H9 (cell line): Measurements from ENCODE around the gene SLC17A7. TPM values are rescaled to one million over a fixed set of nuclear protein-coding genes. Genes with fewer than 3 reads are reported as not detected.

Experiments used
- DNase-seq: peaks from one replicate; pipeline ENCODE4 v3.0.0-alpha.2; 2017
- H2AFZ ChIP-seq: one replicate; pipeline ENCODE4 v1.6.1; 2013; ENCODE audit warnings: mild to moderate bottlenecking, low read length, control low read depth, moderate library complexity
- H2AK5ac ChIP-seq: 2 replicates; pipeline ENCODE4 v1.6.1; 2013; ENCODE audit warnings: low read length, control low read depth, mixed read lengths; ENCODE audit not compliant: insufficient read length
- H2BK120ac ChIP-seq: one replicate; pipeline ENCODE4 v1.6.1; 2013; ENCODE audit warnings: low read depth, mild to moderate bottlenecking, low read length, control low read depth, inconsistent platforms; ENCODE audit not compliant: poor library complexity, severe bottlenecking
- H2BK12ac ChIP-seq: 2 replicates; pipeline ENCODE4 v1.6.1; 2013; ENCODE audit warnings: low read length, control low read depth, mixed read lengths, low read depth; ENCODE audit not compliant: insufficient read length
- H2BK15ac ChIP-seq: 2 replicates; pipeline ENCODE4 v1.6.1; 2013; ENCODE audit warnings: low read depth, low read length, control low read depth
- H2BK20ac ChIP-seq: one replicate; pipeline ENCODE4 v1.6.1; 2013; ENCODE audit warnings: low read depth, mild to moderate bottlenecking, low read length, control low read depth, inconsistent platforms; ENCODE audit not compliant: poor library complexity, severe bottlenecking
- H2BK5ac ChIP-seq: 2 replicates; pipeline ENCODE4 v1.6.1; 2013; ENCODE audit warnings: low read length, control low read depth, mixed read lengths; ENCODE audit not compliant: insufficient read length
- H3K14ac ChIP-seq: 2 replicates; pipeline ENCODE4 v1.6.1; 2013; ENCODE audit warnings: low read length, control low read depth; ENCODE audit not compliant: insufficient read depth
- H3K18ac ChIP-seq: 2 replicates; pipeline ENCODE4 v1.6.1; 2013; ENCODE audit warnings: low read depth, mild to moderate bottlenecking, mixed read lengths, low read length, control low read depth; ENCODE audit not compliant: insufficient read length
- H3K23ac ChIP-seq: 2 replicates; pipeline ENCODE4 v1.6.1; 2013; ENCODE audit warnings: low read length, control low read depth, mixed read lengths, low read depth; ENCODE audit not compliant: insufficient read length
- H3K23me2 ChIP-seq: 2 replicates; pipeline ENCODE4 v1.6.1; 2013; ENCODE audit warnings: low read depth, mild to moderate bottlenecking, mixed read lengths, low read length, control low read depth; ENCODE audit not compliant: insufficient read length, poor library complexity, severe bottlenecking
- H3K27ac ChIP-seq: 2 replicates; pipeline ENCODE4 v1.5.1; 2013; ENCODE audit warnings: low read length, control low read depth, mixed read lengths, low read depth; ENCODE audit not compliant: insufficient read length
- H3K27me3 ChIP-seq: 2 replicates; pipeline ENCODE4 v1.6.1; 2013; ENCODE audit warnings: low read length, control low read depth, inconsistent platforms; ENCODE audit not compliant: insufficient read depth
- H3K4ac ChIP-seq: 2 replicates; pipeline ENCODE4 v1.6.1; 2013; ENCODE audit warnings: low read depth, mild to moderate bottlenecking, control low read depth, inconsistent platforms, low read length, moderate library complexity
- H3K4me1 ChIP-seq: 2 replicates; pipeline ENCODE4 v1.6.1; 2013; ENCODE audit warnings: low read length, control low read depth, inconsistent platforms; ENCODE audit not compliant: insufficient read depth
- H3K4me2 ChIP-seq: 2 replicates; pipeline ENCODE4 v1.6.1; 2013; ENCODE audit warnings: low read length, control low read depth, mixed read lengths; ENCODE audit not compliant: insufficient read length, insufficient read depth
- H3K56ac ChIP-seq: 2 replicates; pipeline ENCODE4 v1.6.1; 2013; ENCODE audit warnings: low read depth, mild to moderate bottlenecking, mixed read lengths, low read length, control low read depth; ENCODE audit not compliant: insufficient read length
- H3K79me1 ChIP-seq: 2 replicates; pipeline ENCODE4 v1.6.1; 2013; ENCODE audit warnings: low read depth, mild to moderate bottlenecking, moderate library complexity, low read length, control low read depth, inconsistent platforms; ENCODE audit not compliant: insufficient read depth, poor library complexity, severe bottlenecking
- H3K79me2 ChIP-seq: 2 replicates; pipeline ENCODE4 v1.6.1; 2013; ENCODE audit warnings: low read length, control low read depth, inconsistent platforms; ENCODE audit not compliant: insufficient read depth
- H3K9ac ChIP-seq: 2 replicates; pipeline ENCODE4 v1.6.1; 2013; ENCODE audit warnings: low read length, control low read depth, mixed read lengths; ENCODE audit not compliant: insufficient read length; ENCODE audit errors: extremely low read depth
- H3K9me3 ChIP-seq: one replicate; pipeline ENCODE4 v1.6.1; 2013; ENCODE audit warnings: low read depth, low read length, inconsistent platforms; ENCODE audit not compliant: control insufficient read depth
- H3T11ph ChIP-seq: one replicate; pipeline ENCODE4 v1.6.1; 2013; ENCODE audit warnings: mild to moderate bottlenecking, low read length, control low read depth, inconsistent platforms
- H4K20me1 ChIP-seq: one replicate; pipeline ENCODE4 v1.6.1; 2013; ENCODE audit not compliant: control insufficient read depth, insufficient read length, insufficient read depth
- H4K5ac ChIP-seq: 2 replicates; pipeline ENCODE4 v1.6.1; 2013; ENCODE audit warnings: low read depth, mild to moderate bottlenecking, mixed read lengths, low read length, control low read depth; ENCODE audit not compliant: insufficient read length
- H4K8ac ChIP-seq: replicated peaks from 2 replicates; pipeline ENCODE4 v1.6.1; 2013; ENCODE audit warnings: low read length, control low read depth, mixed read lengths, low read depth; ENCODE audit not compliant: insufficient read length
- H4K91ac ChIP-seq: 2 replicates; pipeline ENCODE4 v1.6.1; 2013; ENCODE audit warnings: low read depth, mild to moderate bottlenecking, moderate library complexity, mixed read lengths, low read length, control low read depth; ENCODE audit not compliant: insufficient read length
- H3K27ac Mint-ChIP-seq, 3 experiments: 2 replicates in 2 of 3; 3 replicates in 1 of 3; pipeline ENCODE4 v1.8.0; 2020 to 2021; ENCODE audit warnings: mixed read lengths in 3 of 3, mild to moderate bottlenecking in 1 of 3, moderate library complexity in 1 of 3
- H3K27me3 Mint-ChIP-seq: 2 replicates; pipeline ENCODE4 v1.8.0; 2021; ENCODE audit warnings: low read depth, mild to moderate bottlenecking, moderate library complexity, mixed read lengths
- H3K36me3 Mint-ChIP-seq, 3 experiments: 2 replicates in 2 of 3; 3 replicates in 1 of 3; pipeline ENCODE4 v1.8.0; 2020 to 2021; ENCODE audit warnings: low read depth in 3 of 3, mixed read lengths in 3 of 3; ENCODE audit not compliant: insufficient read depth in 1 of 3
- H3K4me1 Mint-ChIP-seq, 2 experiments: 2 replicates each; pipeline ENCODE4 v1.8.0; 2020; ENCODE audit warnings: mixed read lengths in 2 of 2
- H3K4me3 Mint-ChIP-seq, 2 experiments: 2 replicates in 1 of 2; 3 replicates in 1 of 2; pipeline ENCODE4 v1.8.0; 2020 to 2021; ENCODE audit warnings: mild to moderate bottlenecking in 2 of 2, mixed read lengths in 2 of 2, moderate library complexity in 1 of 2
- H3K9me3 Mint-ChIP-seq, 2 experiments: 2 replicates in 1 of 2; 3 replicates in 1 of 2; pipeline ENCODE4 v1.8.0; 2020; ENCODE audit warnings: mild to moderate bottlenecking in 2 of 2, mixed read lengths in 2 of 2, moderate library complexity in 1 of 2
- WGBS: extraction: QIAGEN DNeasy Blood & Tissue Kit; methylation state at CpG from one replicate; pipeline ENCODE4 v1.1.7; 2013; ENCODE audit warnings: missing lambda C conversion rate, low lambda C conversion rate, mixed read lengths; ENCODE audit not compliant: insufficient read length; ENCODE audit errors: extremely low coverage; 5-methylcytosine and 5-hydroxymethylcytosine counted together
- total RNA-seq: library from RNA; stranded (reverse); gene quantifications from 2 replicates; pipeline ENCODE4 v1.2.1, GENCODE V29; 2021
- TF ChIP-seq, protein P1 (sequence below): fragments of 200-600 bp; sonication (generic); conservative IDR thresholded peaks from 3 replicates; pipeline ENCODE4 v1.8.0; 2021; ENCODE audit warnings: antibody characterized with exemption, mild to moderate bottlenecking

SLC17A7 gene
- total RNA-seq, 1 experiment from 2014 or later = 1.3 TPM

DNA sequence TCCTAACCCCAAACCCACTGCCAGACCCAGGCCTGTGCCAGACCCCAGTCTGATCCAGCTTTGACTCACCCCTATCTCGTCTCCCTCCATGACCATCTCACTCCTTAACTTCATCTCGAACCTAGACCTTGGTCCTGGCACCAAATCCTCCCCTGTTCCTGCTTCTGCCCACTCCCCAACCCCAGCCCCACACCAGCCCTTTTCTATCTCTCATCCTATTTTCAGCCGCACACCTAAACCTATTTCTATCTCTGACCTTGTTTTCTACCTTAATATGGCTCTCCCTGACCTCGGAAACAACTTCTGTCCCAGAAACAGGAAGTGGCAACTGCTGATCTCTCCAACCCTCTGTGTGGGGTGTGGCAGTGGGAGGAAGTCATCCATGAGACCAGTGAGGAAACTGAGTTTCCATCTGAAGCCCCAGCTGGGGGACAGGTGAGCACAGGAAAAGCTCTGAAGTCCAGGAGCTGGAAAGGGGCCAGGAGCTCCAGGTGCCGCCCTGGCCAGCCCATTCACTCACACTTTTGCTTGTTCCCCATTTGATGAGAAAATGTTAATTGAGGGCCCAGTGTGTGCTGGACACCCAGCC is 31.8 kb downstream of the SLC17A7 start:
- Mint-ChIP-seq H3K9me3 (no peaks in the 10 kb centered on the region), H3K27ac (peak overlapping the region in 1 of 3 experiments; percentile 70; a peak in 2 of 7 replicates), H3K4me1 (peaks cover 33 to 35% of the 10 kb centered on the region in 2 experiments), H3K36me3 (no peaks in the 10 kb centered on the region; a peak in 1 of 7 replicates), H3K27me3 (peaks cover 11% of the 10 kb centered on the region), H3K4me3 (peak overlapping the region in 1 of 2 experiments; percentile 25; a peak in 1 of 5 replicates)
- no peak overlapping the region for H3K4ac ChIP-seq
- peak overlapping the region; percentile 14 for H3K18ac ChIP-seq
- no peaks in the 10 kb centered on the region for H3K23me2 ChIP-seq
- H3K9me3 ChIP-seq = no peaks in the 10 kb centered on the region
- H2BK20ac ChIP-seq = no peak overlapping the region
- no peak overlapping the region for H3K9ac ChIP-seq
- H4K5ac ChIP-seq = no peak overlapping the region
- peaks cover 3% of the 10 kb centered on the region; the same call in 1 of the 2 replicates for H3K4me1 ChIP-seq
- TF ChIP-seq, protein P1, sequence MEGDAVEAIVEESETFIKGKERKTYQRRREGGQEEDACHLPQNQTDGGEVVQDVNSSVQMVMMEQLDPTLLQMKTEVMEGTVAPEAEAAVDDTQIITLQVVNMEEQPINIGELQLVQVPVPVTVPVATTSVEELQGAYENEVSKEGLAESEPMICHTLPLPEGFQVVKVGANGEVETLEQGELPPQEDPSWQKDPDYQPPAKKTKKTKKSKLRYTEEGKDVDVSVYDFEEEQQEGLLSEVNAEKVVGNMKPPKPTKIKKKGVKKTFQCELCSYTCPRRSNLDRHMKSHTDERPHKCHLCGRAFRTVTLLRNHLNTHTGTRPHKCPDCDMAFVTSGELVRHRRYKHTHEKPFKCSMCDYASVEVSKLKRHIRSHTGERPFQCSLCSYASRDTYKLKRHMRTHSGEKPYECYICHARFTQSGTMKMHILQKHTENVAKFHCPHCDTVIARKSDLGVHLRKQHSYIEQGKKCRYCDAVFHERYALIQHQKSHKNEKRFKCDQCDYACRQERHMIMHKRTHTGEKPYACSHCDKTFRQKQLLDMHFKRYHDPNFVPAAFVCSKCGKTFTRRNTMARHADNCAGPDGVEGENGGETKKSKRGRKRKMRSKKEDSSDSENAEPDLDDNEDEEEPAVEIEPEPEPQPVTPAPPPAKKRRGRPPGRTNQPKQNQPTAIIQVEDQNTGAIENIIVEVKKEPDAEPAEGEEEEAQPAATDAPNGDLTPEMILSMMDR = no peak
- H3K27me3 ChIP-seq = no peaks in the 10 kb centered on the region
- H3K27ac ChIP-seq = no peak overlapping the region
- H3K4me2 ChIP-seq = no peak overlapping the region
- H3K56ac ChIP-seq = no peak overlapping the region
- no peak overlapping the region for H3K23ac ChIP-seq
- H3K79me1 ChIP-seq = no peaks in the 10 kb centered on the region
- H2AFZ ChIP-seq = no peak overlapping the region
- no peak overlapping the region for H3T11ph ChIP-seq
- no peak overlapping the region for H2BK15ac ChIP-seq
- H2BK120ac ChIP-seq = no peak overlapping the region
- H3K79me2 ChIP-seq = no peaks in the 10 kb centered on the region
- no peak for DNase-seq
- no peak overlapping the region for H4K91ac ChIP-seq
- H2BK12ac ChIP-seq = no peak overlapping the region
- H2AK5ac ChIP-seq = no peak overlapping the region
- no peak overlapping the region for H3K14ac ChIP-seq
- no peaks in the 10 kb centered on the region for H4K20me1 ChIP-seq
- no peak overlapping the region for H2BK5ac ChIP-seq
- no CpG with 5 or more reads among the region's 5 CpGs for WGBS
- H4K8ac ChIP-seq = no peak overlapping the region
